HEK293 (cell line): ENCODE results near the gene TRIM27.

ENCODE experiments used
- CTCF ChIA-PET: fragments of 350-600 bp; formaldehyde crosslinking; extraction: SDS; loops from one replicate; lab custom pipeline; 2021; ENCODE audit warnings: antibody characterized with exemption; lab: Yijun Ruan, JAX
- POLR2A ChIA-PET: fragments of 300-600 bp; formaldehyde crosslinking; extraction: SDS; loops from one replicate; lab custom pipeline; 2020; ENCODE audit warnings: antibody characterized with exemption, inconsistent platforms; lab: Yijun Ruan, JAX
- H3K27ac ChIP-seq: fragments of 200-500 bp; sonication (Bioruptor generic); 2 replicates; pipeline ENCODE4 v1.5.1; 2014; ENCODE audit warnings: low read depth, low read length, control low read depth, inconsistent platforms; ENCODE audit errors: extremely low read depth
- H3K36me3 ChIP-seq, 2 experiments: fragments of 200-500 bp in 1 of 2; sonication (Bioruptor generic) in 1 of 2; 1 replicate in 1 of 2; 2 replicates in 1 of 2; pipeline ENCODE4 v1.5.1; 2014 to 2017; ENCODE audit warnings: inconsistent platforms in 2 of 2, low read length in 2 of 2; ENCODE audit not compliant: control insufficient read depth in 2 of 2, insufficient read depth in 1 of 2
- H3K4me1 ChIP-seq: fragments of 200-500 bp; sonication (Bioruptor generic); 2 replicates; pipeline ENCODE4 v1.5.1; 2014; ENCODE audit warnings: mild to moderate bottlenecking, low read length, inconsistent platforms; ENCODE audit not compliant: control insufficient read depth, insufficient read depth
- H3K4me3 ChIP-seq: 2 replicates; pipeline ENCODE4 v1.5.1; 2011; ENCODE audit warnings: low read depth, mild to moderate bottlenecking, control low read depth, low read length, moderate library complexity
- H3K9me3 ChIP-seq: fragments of 200-500 bp; sonication (Bioruptor generic); 2 replicates; pipeline ENCODE4 v1.5.1; 2014; ENCODE audit warnings: low read depth, low read length, inconsistent platforms; ENCODE audit not compliant: control insufficient read depth, insufficient read depth
- HOXD13 ChIP-seq: sonication (generic); formaldehyde crosslinking; IDR thresholded peaks from 2 replicates; pipeline ENCODE4 v1.8.0; 2022; ENCODE audit warnings: missing genetic modification reagents, borderline replicate concordance
- KLF9 ChIP-seq: fragments of 450-650 bp; formaldehyde crosslinking; IDR thresholded peaks from 2 replicates; pipeline ENCODE4 v1.5.1; 2016; ENCODE audit warnings: missing biosample characterization, missing genetic modification characterization, low read depth
- PATZ1 ChIP-seq: fragments of 450-650 bp; formaldehyde crosslinking; IDR thresholded peaks from 2 replicates; pipeline ENCODE4 v1.5.1; 2016; ENCODE audit warnings: missing biosample characterization, missing genetic modification characterization
- PRDM1 ChIP-seq: fragments of 450-650 bp; formaldehyde crosslinking; IDR thresholded peaks from 2 replicates; pipeline ENCODE4; 2016; ENCODE audit warnings: missing biosample characterization, missing genetic modification characterization
- REPIN1 ChIP-seq: fragments of 450-650 bp; formaldehyde crosslinking; IDR thresholded peaks from 2 replicates; pipeline ENCODE4 v1.5.1; 2017; ENCODE audit warnings: missing biosample characterization, missing genetic modification characterization, low read depth
- SCRT1 ChIP-seq: fragments of 450-650 bp; formaldehyde crosslinking; IDR thresholded peaks from 2 replicates; pipeline ENCODE4 v1.5.1; 2016; ENCODE audit warnings: missing biosample characterization, missing genetic modification characterization, borderline replicate concordance
- SCRT2 ChIP-seq: fragments of 450-650 bp; formaldehyde crosslinking; IDR thresholded peaks from 2 replicates; pipeline ENCODE4 v1.5.1; 2016; ENCODE audit warnings: missing biosample characterization, missing genetic modification characterization
- SP3 ChIP-seq: fragments of 450-650 bp; formaldehyde crosslinking; IDR thresholded peaks from 2 replicates; pipeline ENCODE4 v1.5.1; 2016; ENCODE audit warnings: missing biosample characterization, missing genetic modification characterization
- ZBTB21 ChIP-seq: fragments of 450-650 bp; formaldehyde crosslinking; IDR thresholded peaks from 2 replicates; pipeline ENCODE4 v1.5.1; 2017; ENCODE audit warnings: missing biosample characterization, missing genetic modification characterization
- ZIC2 ChIP-seq: fragments of 450-650 bp; formaldehyde crosslinking; IDR thresholded peaks from 2 replicates; pipeline ENCODE4 v1.5.1; 2016; ENCODE audit warnings: missing biosample characterization, missing genetic modification characterization
- ZNF114 ChIP-seq: fragments of 450-650 bp; formaldehyde crosslinking; IDR thresholded peaks from 2 replicates; pipeline ENCODE4 v1.5.0; 2017; ENCODE audit warnings: missing biosample characterization, missing genetic modification characterization
- ZNF121 ChIP-seq: fragments of 450-650 bp; formaldehyde crosslinking; IDR thresholded peaks from 2 replicates; pipeline ENCODE4 v1.5.1; 2016; ENCODE audit warnings: missing biosample characterization, missing genetic modification characterization
- ZNF169 ChIP-seq: fragments of 450-650 bp; formaldehyde crosslinking; IDR thresholded peaks from 2 replicates; pipeline ENCODE4 v1.5.1; 2016; ENCODE audit warnings: missing biosample characterization, missing genetic modification characterization
- ZNF223 ChIP-seq: fragments of 450-650 bp; formaldehyde crosslinking; IDR thresholded peaks from 2 replicates; pipeline ENCODE4 v1.5.1; 2016; ENCODE audit warnings: missing biosample characterization, missing genetic modification characterization
- ZNF266 ChIP-seq: fragments of 450-650 bp; formaldehyde crosslinking; IDR thresholded peaks from 2 replicates; pipeline ENCODE4 v1.5.1; 2016; ENCODE audit warnings: missing biosample characterization, missing genetic modification characterization, low read depth
- ZNF510 ChIP-seq: fragments of 450-650 bp; formaldehyde crosslinking; IDR thresholded peaks from 2 replicates; pipeline ENCODE4 v1.5.1; 2018; ENCODE audit warnings: mild to moderate bottlenecking, missing genetic modification characterization, missing biosample characterization; ENCODE audit not compliant: insufficient replicate concordance
- ZNF513 ChIP-seq: fragments of 450-650 bp; IDR thresholded peaks from 2 replicates; pipeline ENCODE4 v1.5.1; 2018; ENCODE audit warnings: missing biosample characterization, missing genetic modification characterization
- ZNF518A ChIP-seq: fragments of 450-650 bp; formaldehyde crosslinking; conservative IDR thresholded peaks from 2 replicates; pipeline ENCODE4 v1.5.1; 2016; ENCODE audit warnings: low read depth, missing biosample characterization, missing genetic modification characterization
- ZNF610 ChIP-seq: fragments of 450-650 bp; formaldehyde crosslinking; IDR thresholded peaks from 2 replicates; pipeline ENCODE4 v1.5.1; 2016; ENCODE audit warnings: missing biosample characterization, missing genetic modification characterization, borderline replicate concordance
- ZNF621 ChIP-seq: fragments of 450-650 bp; formaldehyde crosslinking; IDR thresholded peaks from 2 replicates; pipeline ENCODE4 v1.5.1; 2017; ENCODE audit warnings: missing biosample characterization, missing genetic modification characterization
- ZNF624 ChIP-seq: fragments of 450-650 bp; formaldehyde crosslinking; IDR thresholded peaks from 2 replicates; pipeline ENCODE4 v1.5.1; 2017; ENCODE audit warnings: missing biosample characterization, missing genetic modification characterization
- ZNF776 ChIP-seq: fragments of 450-650 bp; formaldehyde crosslinking; IDR thresholded peaks from 2 replicates; pipeline ENCODE4 v1.5.0; 2017; ENCODE audit warnings: missing biosample characterization, missing genetic modification characterization, borderline replicate concordance
- ZNF830 ChIP-seq: fragments of 450-650 bp; IDR thresholded peaks from 2 replicates; pipeline ENCODE4 v1.5.0; 2018; ENCODE audit warnings: missing biosample characterization, missing genetic modification characterization, low read depth, mild to moderate bottlenecking, moderate library complexity
- ZSCAN18 ChIP-seq: fragments of 450-650 bp; formaldehyde crosslinking; IDR thresholded peaks from 2 replicates; pipeline ENCODE4 v1.5.1; 2016; ENCODE audit warnings: missing biosample characterization, missing genetic modification characterization

The TRIM27 gene

GRCh38 chr6:28914941-28915340 is 8.8 kb downstream of the TRIM27 start:
- Histone ChIP-seq H3K4me3 (no peak overlapping the region), H3K9me3 (no peaks in the 10 kb centered on the region), H3K4me1 (no peaks in the 10 kb centered on the region), H3K36me3 (peaks cover 89 to 90% of the 10 kb centered on the region in 2 experiments)
- CTCF ChIA-PET, result interaction anchor here (0.6 to 0.9 kb wide), 3 partner anchors 9 to 1007 kb away, joined by 3 to 6 read pairs (median 4); partner anchors contain the start of gene TRIM27
- POLR2A ChIA-PET, result interaction anchor here (0.6 to 1.9 kb wide), 2 partner anchors 9 to 750 kb away, joined by 5 to 10 read pairs; partner anchors contain the start of gene TRIM27
- TF ChIP-seq ZNF518A (no peak), PRDM1 (no peak), ZNF513 (tag by site-specific recombination) (no peak), ZBTB21 (tag by site-specific recombination) (no peak), ZNF114 (tag by site-specific recombination) (no peak)
- TF ChIP-seq, all 188 proteins: peak for 0
- no peak overlapping the region for H3K27ac ChIP-seq

- no peak overlapping the region for H3K27ac ChIP-seq
- H3K4me1 ChIP-seq, result no peaks in the 10 kb centered on the region
- POLR2A ChIA-PET, result interaction anchor here (0.6 to 2.9 kb wide), 4 partner anchors 11 to 35 kb away, joined by 4 to 14 read pairs (median 6); partner anchors contain the start of gene TRIM27
- TF ChIP-seq SCRT2 (tag by site-specific recombination) (no peak), ZIC2 (no peak), ZNF624 (no peak), ZNF621 (tag by site-specific recombination) (no peak), ZNF830 (tag by site-specific recombination) (no peak), ZSCAN18 (tag by site-specific recombination) (no peak), ZNF169 (no peak), HOXD13 (CRISPR knock-in tag) (no peak), SP3 (tag by site-specific recombination) (no peak), ZNF776 (no peak), ZNF510 (no peak), REPIN1 (tag by site-specific recombination) (no peak), ZNF266 (tag by site-specific recombination) (no peak), KLF9 (no peak), ZNF223 (tag by site-specific recombination) (no peak), ZNF121 (no peak), SCRT1 (tag by site-specific recombination) (no peak), PATZ1 (tag by site-specific recombination) (no peak), ZNF610 (tag by site-specific recombination) (no peak)
- TF ChIP-seq, all 188 proteins: peak for 0
- no peak overlapping the region for H3K4me3 ChIP-seq
- peaks cover 72 to 93% of the 10 kb centered on the region in 2 experiments for H3K36me3 ChIP-seq
- CTCF ChIA-PET, result interaction anchor here (0.6 to 1.3 kb wide), 5 partner anchors 13 to 107 kb away, joined by 3 to 5 read pairs (median 3); partner anchors contain the start of gene TRIM27
- H3K9me3 ChIP-seq, result no peaks in the 10 kb centered on the region
Observed at GRCh38 chr6:28910901-28911690, 12.7 kb downstream of the TRIM27 start.
